Measurements from ENCODE around the gene OR8J1. TPM values are rescaled to one million over a fixed set of nuclear protein-coding genes. Genes with fewer than 3 reads are reported as not detected.

Gene OR8J1
- total and polyA plus RNA-seq, 4 donors = not detected

GRCh38 chr11:56314844-56315243 lies 39.2 kb upstream of the OR8J1 start, which contains the start of gene OR8K3:
Gene OR8K3 (plus strand): TSS chr11:56315144. CDS start chr11:56318307, 3,163 bp downstream.
- Histone ChIP-seq H3K27ac (ENCODE audit: low read depth in 1 of 2, low read length in 2 of 2) (no peak within 1 kb of the TSS), H3K4me3 (ENCODE audit: low read depth in 1 of 3, low read length in 3 of 3) (no peak within 1 kb of the TSS), H3K9ac (ENCODE audit: low read depth in 1 of 2, low read length in 2 of 2) (no peak within 1 kb of the TSS), H3K36me3 (ENCODE audit: control insufficient read depth in 4 of 4, insufficient read depth in 3 of 4, low read depth in 1 of 4, low read length in 3 of 4) (no peaks in the 10 kb centered on the region), H3K9me3 (ENCODE audit: control insufficient read depth in 4 of 4, low read length in 3 of 4) (no peaks in the 10 kb centered on the region), H3K27me3 (ENCODE audit: control insufficient read depth in 4 of 4, insufficient read depth in 4 of 4, low read length in 3 of 4) (no peaks in the 10 kb centered on the region), H3K4me1 (ENCODE audit: control insufficient read depth in 4 of 4, insufficient read depth in 4 of 4, low read length in 3 of 4) (no peaks in the 10 kb centered on the region)
- no peak for TF ChIP-seq CTCF (IDR thresholded peaks at IDR 0.05; ENCODE audit: low read depth, low read length, missing input control)
- no peak for TF ChIP-seq RXRA (IDR thresholded peaks at IDR 0.05)
- TF ChIP-seq FOXA2 (IDR thresholded peaks at IDR 0.05) = no peak
- TF ChIP-seq HNF4G (IDR thresholded peaks at IDR 0.05) = no peak
- no peak for TF ChIP-seq ATF3 (IDR thresholded peaks at IDR 0.05)
- no peak for TF ChIP-seq HNF4A (conservative IDR thresholded peaks at IDR 0.05)
- no peak for TF ChIP-seq TAF1 (conservative IDR thresholded peaks at IDR 0.05)
- no peak for TF ChIP-seq FOXA1 (IDR thresholded peaks at IDR 0.05)
- TF ChIP-seq YY1 (IDR thresholded peaks at IDR 0.05) = no peak
- no peak for TF ChIP-seq MAX (IDR thresholded peaks at IDR 0.05)
- no peak for TF ChIP-seq REST (IDR thresholded peaks at IDR 0.05)
- no peak for TF ChIP-seq GABPA (IDR thresholded peaks at IDR 0.05 in 1 of 2, conservative IDR thresholded peaks at IDR 0.05 in 1 of 2)
- TF ChIP-seq NR2F2 (IDR thresholded peaks at IDR 0.05) = no peak
- TF ChIP-seq RAD21 (IDR thresholded peaks at IDR 0.05) = no peak
- no peak for TF ChIP-seq JUND (IDR thresholded peaks at IDR 0.05)
- no peak for TF ChIP-seq EGR1 (IDR thresholded peaks at IDR 0.05; ENCODE audit: low read depth in 2 of 2)
- no peak for TF ChIP-seq ZBTB33 (IDR thresholded peaks at IDR 0.05)
- no peak for TF ChIP-seq SP1 (IDR thresholded peaks at IDR 0.05)
- no peak for DNase-seq (ENCODE audit: low spot score)
